WTC11 (cell line): ENCODE measurements around the gene MLST8. TPM values are rescaled to one million over a fixed set of nuclear protein-coding genes. Genes with fewer than 3 reads are reported as not detected.
A peak's percentile ranks its signal among the peaks of the same experiment; 100 is the strongest.

Experiments used
- ATAC-seq: fragments of 200-7000 bp; cut with Tn5 transposase; 2 replicates; pipeline ENCODE4 v1.10.0; 2021; ENCODE audit warnings: mild to moderate bottlenecking, moderate library complexity
- CTCF ChIA-PET: fragments of 300-600 bp; sonication (Branson Sonifier 250); formaldehyde crosslinking; loops from one replicate; lab custom pipeline; 2021; ENCODE audit warnings: antibody characterized with exemption; lab: Charles Lee
- POLR2A ChIA-PET: fragments of 350-600 bp; sonication (Branson Sonifier 250); formaldehyde crosslinking; loops from one replicate; lab custom pipeline; 2021; ENCODE audit warnings: antibody characterized with exemption; lab: Charles Lee
- DNase-seq: peaks from one replicate; pipeline ENCODE4 v3.0.0; 2021; ENCODE audit warnings: low spot score
- H3K27ac Mint-ChIP-seq: 2 replicates; pipeline ENCODE4 v1.8.0; 2021; ENCODE audit warnings: mixed read lengths
- H3K27me3 Mint-ChIP-seq: 2 replicates; pipeline ENCODE4 v1.8.0; 2021; ENCODE audit warnings: low read depth, mild to moderate bottlenecking, moderate library complexity, mixed read lengths
- H3K36me3 Mint-ChIP-seq: 2 replicates; pipeline ENCODE4 v1.8.0; 2021; ENCODE audit warnings: mixed read lengths
- H3K4me1 Mint-ChIP-seq: 2 replicates; pipeline ENCODE4 v1.8.0; 2022; ENCODE audit warnings: mixed read lengths
- H3K4me3 Mint-ChIP-seq: 2 replicates; pipeline ENCODE4 v1.8.0; 2021; ENCODE audit warnings: mild to moderate bottlenecking, moderate library complexity, mixed read lengths
- H3K9me3 Mint-ChIP-seq: 2 replicates; pipeline ENCODE4 v1.8.0; 2021; ENCODE audit warnings: mixed read lengths
- AR ChIP-seq: fragments of 250-450 bp; sonication (Bioruptor Pico); IDR thresholded peaks from 2 replicates; pipeline ENCODE4 v1.9.0; 2021; ENCODE audit warnings: mild to moderate bottlenecking
- ARID4B ChIP-seq: sonication (generic); formaldehyde crosslinking; IDR thresholded peaks from 2 replicates; pipeline ENCODE4 v1.8.0; 2023; ENCODE audit warnings: missing genetic modification reagents, mild to moderate bottlenecking, borderline replicate concordance
- CBFB ChIP-seq: sonication (generic); formaldehyde crosslinking; IDR thresholded peaks from 2 replicates; pipeline ENCODE4 v1.8.1; 2022; ENCODE audit warnings: mild to moderate bottlenecking, low read depth, missing genetic modification reagents
- FOXP4 ChIP-seq: sonication (generic); formaldehyde crosslinking; IDR thresholded peaks from 2 replicates; pipeline ENCODE4 v1.8.0; 2022; ENCODE audit warnings: mild to moderate bottlenecking, missing genetic modification reagents
- HMGXB4 ChIP-seq: sonication (generic); formaldehyde crosslinking; IDR thresholded peaks from 2 replicates; pipeline ENCODE4 v1.8.1; 2023; ENCODE audit warnings: mild to moderate bottlenecking, moderate library complexity, missing genetic modification reagents
- MYBL2 ChIP-seq: sonication (generic); formaldehyde crosslinking; IDR thresholded peaks from 2 replicates; pipeline ENCODE4 v1.8.1; 2023; ENCODE audit warnings: mild to moderate bottlenecking, moderate library complexity, missing genetic modification reagents
- NR3C1 ChIP-seq: sonication (generic); formaldehyde crosslinking; conservative IDR thresholded peaks from 2 replicates; pipeline ENCODE4 v1.8.1; 2023; ENCODE audit warnings: low read depth, mild to moderate bottlenecking, missing genetic modification reagents
- USF1 ChIP-seq: sonication (generic); formaldehyde crosslinking; IDR thresholded peaks from 2 replicates; pipeline ENCODE4 v1.8.0; 2022; ENCODE audit warnings: mild to moderate bottlenecking, missing genetic modification reagents
- USF2 ChIP-seq: sonication (generic); formaldehyde crosslinking; IDR thresholded peaks from 2 replicates; pipeline ENCODE4 v1.8.1; 2023; ENCODE audit warnings: mild to moderate bottlenecking, missing genetic modification reagents, moderate library complexity
- total RNA-seq: library from RNA; stranded (reverse); gene quantifications from 3 replicates; pipeline ENCODE4 v1.2.3, GENCODE V29; 2021

The MLST8 gene
- total RNA-seq, 1 experiment from 2014 or later: 71.6 TPM

- TF ChIP-seq MYBL2 (CRISPR knock-in tag) (0 out of 2 replicates have a peak, but pooled peaks have one; percentile 14), HMGXB4 (CRISPR knock-in tag) (peak; percentile 38; the same call in 1 of the 2 replicates)
These were observed 32.4 kb downstream of the MLST8 start (continued) for GRCh38 chr16:2237493-2238149.

- Mint-ChIP-seq H3K27me3 (peaks cover 16% of the 10 kb centered on the region), H3K9me3 (no peaks in the 10 kb centered on the region), H3K4me1 (no peaks in the 10 kb centered on the region), H3K4me3 (peak overlapping the region; percentile 24; the same call in 1 of the 2 replicates), H3K27ac (no peak overlapping the region), H3K36me3 (peaks cover 11% of the 10 kb centered on the region)
- ChIA-PET CTCF (interaction anchor here (0.6 to 4.5 kb wide), 7 partner anchors 9 to 263 kb away, joined by 3 to 51 read pairs (median 4); partner anchors contain the start of genes CASKIN1 and ECI1), POLR2A (interaction anchor here (0.5 to 4.1 kb wide), 5 partner anchors 13 to 86 kb away, joined by 3 to 28 read pairs (median 3); partner anchors contain the start of genes ECI1 and TRAF7)
- peak; percentile 78 for TF ChIP-seq USF1 (CRISPR knock-in tag)
- TF ChIP-seq USF2 (CRISPR knock-in tag): peak; percentile 81
- TF ChIP-seq FOXP4: 0 out of 2 replicates have a peak, but pooled peaks have one; percentile 31
- TF ChIP-seq CBFB (CRISPR knock-in tag): 0 out of 2 replicates have a peak, but pooled peaks have one; percentile 66
- no peak for TF ChIP-seq AR (CRISPR knock-in tag)
- no peak for TF ChIP-seq NR3C1 (CRISPR knock-in tag)
- no peak for TF ChIP-seq ARID4B (CRISPR knock-in tag)
- ATAC-seq (peak; percentile 2; the same call in 1 of the 2 replicates), DNase-seq (no peak)
These were observed 33.0 kb downstream of the MLST8 start for GRCh38 chr16:2238150-2238837.
